Cardiac fibroblast (primary cell): ENCODE results near the gene LRRC47.
A peak's percentile ranks its signal among the peaks of the same experiment; 100 is the strongest.

Experiments
- DNase-seq, 2 donors: peaks; one replicate each; pipeline versions ENCODE4 v3.0.0 to v3.0.0-alpha.2; 2010; ENCODE audit warnings: low read depth in 2 of 2
- H3K4me3 ChIP-seq, 2 donors: replicated peaks in 1 of 2; 1 replicate in 1 of 2; 2 replicates in 1 of 2; pipeline ENCODE4 v1.5.1; 2011; ENCODE audit warnings: low read depth in 2 of 2, low read length in 2 of 2, mild to moderate bottlenecking in 2 of 2, moderate library complexity in 1 of 2
- CTCF ChIP-seq: IDR thresholded peaks from one replicate; pipeline ENCODE4 v1.5.1; 2011; ENCODE audit warnings: low read depth, mild to moderate bottlenecking, low read length, inconsistent platforms

The LRRC47 gene

GRCh38 chr1:3786468-3787348 lies 9.6 kb downstream of the LRRC47 start:
- TF ChIP-seq CTCF, result no peak
- no peak for DNase-seq
- H3K4me3 ChIP-seq, result no peak overlapping the region

GRCh38 chr1:3785456-3786157 lies 10.7 kb downstream of the LRRC47 start:
- peak; percentile 10 for TF ChIP-seq CTCF
- H3K4me3 ChIP-seq, result no peak overlapping the region
- no peak for DNase-seq

GRCh38 chr1:3785045-3785444 lies 11.3 kb downstream of the LRRC47 start:
- TF ChIP-seq CTCF, result no peak
- DNase-seq, result no peak
- H3K4me3 ChIP-seq, result no peak overlapping the region

- no peak overlapping the region for H3K4me3 ChIP-seq
- no peak for DNase-seq
- TF ChIP-seq CTCF, result no peak
These were observed 12.4 kb downstream of the LRRC47 start for GRCh38 chr1:3783651-3784474.

- no peak for DNase-seq
- no peak overlapping the region for H3K4me3 ChIP-seq
- TF ChIP-seq CTCF, result no peak
These were observed 15.4 kb downstream of the LRRC47 start for GRCh38 chr1:3780901-3781300.

- no peak for TF ChIP-seq CTCF
- H3K4me3 ChIP-seq, result no peak overlapping the region
- DNase-seq, result no peak
These were observed 16.3 kb downstream of the LRRC47 start for GRCh38 chr1:3779912-3780416.
